Stimulated activated CD8-positive, alpha-beta memory T cell treated with anti-CD3 and anti-CD28 coated beads, Interleukin-4, amount 100 ng/mL, for 48 hours (primary cell): ENCODE results near the gene KCNIP2.

Source experiments
- DNase-seq: peaks from one replicate; pipeline ENCODE4 v3.0.0-alpha.2; 2020

The KCNIP2 gene

GRCh38 chr10:101851411-101852116, 8.0 kb upstream of the KCNIP2 start:
- no peak for DNase-seq

- DNase-seq, result no peak
Measured at GRCh38 chr10:101850749-101851148, 7.1 kb upstream of the KCNIP2 start.

- no peak for DNase-seq
Measured at GRCh38 chr10:101848894-101849351, 5.3 kb upstream of the KCNIP2 start.

- no peak for DNase-seq
Measured at GRCh38 chr10:101848408-101848807, 4.8 kb upstream of the KCNIP2 start.

GRCh38 chr10:101845893-101846292, 2.3 kb upstream of the KCNIP2 start:
- DNase-seq, result no peak

- DNase-seq, result no peak
Measured at GRCh38 chr10:101841826-101842225, 1.8 kb downstream of the KCNIP2 start.

- peak; percentile 87 for DNase-seq
Measured at GRCh38 chr10:101840741-101841453, 2.7 kb downstream of the KCNIP2 start.

- DNase-seq, result peak; percentile 44
Measured at GRCh38 chr10:101840102-101840684, 3.4 kb downstream of the KCNIP2 start.

GRCh38 chr10:101839416-101840063, 4.1 kb downstream of the KCNIP2 start:
- peak; percentile 79 for DNase-seq

- DNase-seq, result no peak
Measured at GRCh38 chr10:101839002-101839401, 4.6 kb downstream of the KCNIP2 start.

GRCh38 chr10:101838416-101838970, 5.1 kb downstream of the KCNIP2 start:
- DNase-seq, result no peak

GRCh38 chr10:101837748-101838147, 5.9 kb downstream of the KCNIP2 start:
- DNase-seq, result no peak

- no peak for DNase-seq
Measured at GRCh38 chr10:101835362-101835761, 8.2 kb downstream of the KCNIP2 start.

GRCh38 chr10:101834341-101834740, 9.3 kb downstream of the KCNIP2 start:
- DNase-seq, result no peak

GRCh38 chr10:101833466-101833865, 10.1 kb downstream of the KCNIP2 start:
- no peak for DNase-seq

- DNase-seq, result no peak
Measured at GRCh38 chr10:101832325-101832771, 11.3 kb downstream of the KCNIP2 start.

GRCh38 chr10:101831169-101831811, 12.3 kb downstream of the KCNIP2 start:
- DNase-seq, result no peak

- peak; percentile 92 for DNase-seq
Measured at GRCh38 chr10:101830322-101831168, 13.1 kb downstream of the KCNIP2 start.

- peak; percentile 72 for DNase-seq
Measured at GRCh38 chr10:101829561-101830315, 13.9 kb downstream of the KCNIP2 start.

GRCh38 chr10:101828766-101829551, 14.6 kb downstream of the KCNIP2 start:
- DNase-seq, result no peak
